Left renal cortex interstitium (tissue), 4 donors: ENCODE data around the gene ATP2C1. TPM values are rescaled to one million over a fixed set of nuclear protein-coding genes. Genes with fewer than 3 reads are reported as not detected.
"Not testable (repeated sequence)": the region's sequence is repeated elsewhere in the genome, so short reads cannot be mapped to it uniquely, and the experiment has no call there.

Experiments
- DNase-seq, 4 donors: peaks; one replicate each; pipeline ENCODE4 v3.0.0-alpha.2; 2013; ENCODE audit warnings: low read depth in 4 of 4, low spot score in 2 of 4, missing footprints in 1 of 4
- polyA plus RNA-seq, 4 donors: library from polyadenylated mRNA; unstranded; fragments of 120-200 nt; gene quantifications; one replicate each; pipeline ENCODE4 v1.2.1, GENCODE V29; 2013; ENCODE audit not compliant: insufficient read length in 4 of 4

ATP2C1 gene, protein sequence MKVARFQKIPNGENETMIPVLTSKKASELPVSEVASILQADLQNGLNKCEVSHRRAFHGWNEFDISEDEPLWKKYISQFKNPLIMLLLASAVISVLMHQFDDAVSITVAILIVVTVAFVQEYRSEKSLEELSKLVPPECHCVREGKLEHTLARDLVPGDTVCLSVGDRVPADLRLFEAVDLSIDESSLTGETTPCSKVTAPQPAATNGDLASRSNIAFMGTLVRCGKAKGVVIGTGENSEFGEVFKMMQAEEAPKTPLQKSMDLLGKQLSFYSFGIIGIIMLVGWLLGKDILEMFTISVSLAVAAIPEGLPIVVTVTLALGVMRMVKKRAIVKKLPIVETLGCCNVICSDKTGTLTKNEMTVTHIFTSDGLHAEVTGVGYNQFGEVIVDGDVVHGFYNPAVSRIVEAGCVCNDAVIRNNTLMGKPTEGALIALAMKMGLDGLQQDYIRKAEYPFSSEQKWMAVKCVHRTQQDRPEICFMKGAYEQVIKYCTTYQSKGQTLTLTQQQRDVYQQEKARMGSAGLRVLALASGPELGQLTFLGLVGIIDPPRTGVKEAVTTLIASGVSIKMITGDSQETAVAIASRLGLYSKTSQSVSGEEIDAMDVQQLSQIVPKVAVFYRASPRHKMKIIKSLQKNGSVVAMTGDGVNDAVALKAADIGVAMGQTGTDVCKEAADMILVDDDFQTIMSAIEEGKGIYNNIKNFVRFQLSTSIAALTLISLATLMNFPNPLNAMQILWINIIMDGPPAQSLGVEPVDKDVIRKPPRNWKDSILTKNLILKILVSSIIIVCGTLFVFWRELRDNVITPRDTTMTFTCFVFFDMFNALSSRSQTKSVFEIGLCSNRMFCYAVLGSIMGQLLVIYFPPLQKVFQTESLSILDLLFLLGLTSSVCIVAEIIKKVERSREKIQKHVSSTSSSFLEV
- polyA plus RNA-seq = 100 to 1,000 TPM; 119 to 152 (median 124) TPM

DNA sequence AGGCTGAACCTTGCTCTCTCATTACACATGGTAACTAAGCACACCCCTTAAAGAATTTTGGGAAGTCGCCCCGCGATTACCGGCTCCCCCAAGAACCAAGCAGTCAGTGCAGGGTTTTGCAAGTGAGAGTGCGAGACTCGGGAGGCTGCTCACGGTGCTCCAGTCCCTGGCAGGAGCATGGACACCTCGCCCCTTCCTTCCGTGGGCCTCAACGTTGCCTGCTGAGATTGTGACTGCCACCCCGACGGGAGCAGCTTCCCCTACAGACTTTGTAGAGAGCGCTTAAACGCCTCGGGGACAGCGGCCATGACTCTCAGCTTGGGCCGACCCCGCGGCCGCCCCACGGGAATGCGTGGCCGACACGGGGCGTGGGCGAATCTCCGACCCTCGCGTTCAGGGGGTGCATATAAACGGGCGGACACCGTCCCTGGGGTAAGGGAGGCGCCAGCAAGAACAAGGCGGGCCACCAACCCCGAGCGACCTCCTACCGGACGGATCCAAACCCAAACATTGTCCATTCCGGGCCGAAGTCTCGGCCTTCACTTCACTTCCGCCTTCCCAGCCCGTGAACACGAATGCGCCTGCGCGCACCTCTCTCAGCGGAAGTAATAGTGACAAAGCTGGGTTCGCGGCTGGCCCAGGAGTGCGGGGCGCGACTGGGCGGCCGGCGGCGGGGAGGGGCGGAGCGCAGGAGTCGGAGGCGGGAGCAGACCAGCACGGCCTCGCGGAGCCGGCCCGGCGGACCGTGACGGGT, at the start of gene ATP2C1:
TSS of gene ATP2C1 (plus strand) at position 709 of the 754 bp plus-strand sequence. CDS start 686 bp downstream, outside the sequence.
- peak; percentile 82 to 93 (median 86) for DNase-seq

DNA sequence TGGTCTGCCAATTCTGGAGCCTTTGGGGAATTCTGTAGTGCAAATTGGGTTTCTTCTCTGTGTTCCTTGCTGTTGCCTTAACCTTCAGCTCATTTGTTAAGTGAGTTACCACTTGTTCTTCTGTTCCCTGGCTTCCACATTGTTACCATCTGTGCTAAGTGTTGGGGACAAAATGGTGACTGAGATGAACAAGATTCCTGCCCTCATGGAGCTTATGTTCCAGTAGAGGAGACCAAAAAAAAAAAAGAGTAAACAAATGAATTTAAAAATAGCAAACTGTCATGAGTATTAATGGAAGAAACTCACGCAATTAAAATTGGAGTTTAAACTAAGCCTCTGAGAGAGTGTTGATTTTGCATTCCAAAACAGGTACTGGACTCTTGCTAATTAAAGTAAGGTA, 49.4 kb upstream of the ATP2C1 start:
- no peak for DNase-seq

DNA sequence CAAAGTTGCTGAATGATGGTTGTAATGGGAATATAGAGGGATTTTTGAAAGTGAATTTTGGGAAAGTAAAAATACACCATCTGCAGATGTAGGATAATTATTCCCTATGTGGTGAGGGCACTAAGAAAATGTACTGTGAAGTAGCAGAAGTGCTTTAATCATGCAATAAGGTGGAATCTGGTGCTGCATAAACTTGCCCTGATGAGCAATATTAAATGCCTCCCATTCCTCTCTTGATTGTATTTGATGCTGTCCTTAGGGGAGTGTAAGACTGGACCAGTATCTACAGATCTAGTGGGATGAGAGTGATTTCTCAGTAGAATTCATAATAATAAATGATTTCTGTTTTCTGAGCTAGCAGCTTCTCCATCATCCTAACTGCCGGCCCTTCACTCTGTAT, 47.7 kb upstream of the ATP2C1 start:
- no peak for DNase-seq

DNA sequence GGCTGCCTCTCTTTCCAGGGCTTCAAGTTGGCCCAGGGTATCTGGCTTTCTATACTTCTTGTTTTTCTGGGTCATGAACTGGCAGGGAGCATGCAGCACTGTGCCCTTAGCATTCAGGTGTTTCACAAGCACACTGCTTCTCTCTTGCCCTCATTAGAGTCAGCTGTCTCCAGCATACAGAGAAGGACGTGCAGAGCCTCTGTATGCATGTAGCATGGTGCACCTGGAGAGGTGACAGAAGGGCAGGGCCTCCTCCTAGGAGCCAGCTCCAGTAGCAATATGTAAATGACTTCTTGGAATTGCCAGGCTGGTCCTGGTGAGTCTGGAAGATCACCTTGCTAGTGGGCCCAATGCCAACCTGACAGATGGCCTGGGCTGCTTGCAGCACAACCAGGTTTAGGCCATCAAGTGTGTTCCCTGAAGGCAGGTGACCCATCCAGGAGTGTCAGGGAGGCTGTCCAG, 44.8 kb upstream of the ATP2C1 start:
- DNase-seq = no peak

DNA sequence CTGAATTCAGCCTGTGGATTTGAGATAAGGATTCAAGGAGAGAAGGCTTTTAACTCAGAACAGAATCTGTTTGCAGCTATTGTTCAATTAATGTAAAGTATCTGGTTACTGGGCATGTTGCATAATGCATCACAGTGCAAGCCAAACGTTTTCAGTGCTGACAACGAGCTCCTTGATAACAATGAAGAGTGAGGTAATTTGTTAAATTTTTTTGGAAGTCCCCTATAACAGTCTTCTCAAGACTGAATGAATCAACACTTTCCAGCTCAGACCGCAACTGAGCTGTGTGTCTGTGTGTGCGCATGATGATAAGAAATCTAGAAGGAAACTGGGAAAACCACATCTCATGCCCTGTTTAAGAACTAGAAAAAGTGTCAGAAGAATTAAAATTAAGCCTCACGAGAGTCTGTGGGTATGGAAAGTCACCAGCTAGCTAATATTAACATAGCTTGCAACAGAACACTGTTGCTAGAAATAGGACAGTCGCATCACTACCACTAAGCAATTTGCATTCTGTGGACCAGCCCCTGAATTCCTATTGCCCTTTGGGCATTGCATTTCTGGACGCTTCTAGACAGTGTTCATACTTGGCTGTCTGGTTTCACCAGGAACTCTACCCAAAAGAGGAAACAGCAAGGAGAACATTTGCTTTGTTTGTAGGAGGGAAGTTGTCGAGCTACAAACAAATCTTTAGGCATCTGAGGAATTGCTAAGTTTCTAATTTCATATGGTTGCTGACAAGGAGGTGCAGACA, 43.7 kb upstream of the ATP2C1 start:
- DNase-seq = no peak

DNA sequence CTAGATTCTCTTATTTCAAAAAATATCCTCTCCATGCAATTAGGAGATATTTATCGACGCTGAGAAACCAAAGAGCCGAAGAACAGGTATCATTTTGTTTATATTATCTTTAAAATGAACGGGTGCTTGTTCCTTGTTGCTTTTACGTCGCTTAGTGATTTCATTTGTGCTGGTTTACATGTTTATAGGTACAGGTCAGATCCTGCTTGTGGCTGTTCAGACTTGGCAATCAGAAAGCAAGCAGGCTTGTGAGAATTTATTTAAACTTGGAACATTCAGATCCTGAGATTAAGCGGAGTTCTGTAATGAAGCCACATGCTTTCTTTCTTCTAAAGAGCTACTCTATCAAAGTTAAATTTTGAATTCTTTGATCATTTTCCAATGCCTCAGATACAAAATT, 43.0 kb upstream of the ATP2C1 start:
- DNase-seq = no peak

DNA sequence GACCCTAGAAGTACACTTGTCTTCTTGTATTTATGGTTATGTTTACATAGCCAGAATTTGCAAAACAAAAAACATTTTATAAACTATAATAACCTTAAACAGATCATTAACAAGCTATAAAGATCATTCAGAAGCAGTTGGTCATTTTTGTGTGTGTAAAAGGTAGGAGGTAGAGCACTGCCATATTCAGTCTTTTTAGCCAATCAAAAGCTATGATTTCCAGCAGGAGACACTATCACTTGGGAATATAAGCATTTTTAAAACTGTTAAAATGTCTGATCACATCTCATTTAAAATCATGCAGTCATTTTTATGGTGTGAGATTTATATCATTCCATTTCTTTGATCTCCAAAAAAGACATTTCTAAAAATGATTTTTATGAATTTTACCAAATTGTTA, 42.6 kb upstream of the ATP2C1 start:
- DNase-seq = no peak

DNA sequence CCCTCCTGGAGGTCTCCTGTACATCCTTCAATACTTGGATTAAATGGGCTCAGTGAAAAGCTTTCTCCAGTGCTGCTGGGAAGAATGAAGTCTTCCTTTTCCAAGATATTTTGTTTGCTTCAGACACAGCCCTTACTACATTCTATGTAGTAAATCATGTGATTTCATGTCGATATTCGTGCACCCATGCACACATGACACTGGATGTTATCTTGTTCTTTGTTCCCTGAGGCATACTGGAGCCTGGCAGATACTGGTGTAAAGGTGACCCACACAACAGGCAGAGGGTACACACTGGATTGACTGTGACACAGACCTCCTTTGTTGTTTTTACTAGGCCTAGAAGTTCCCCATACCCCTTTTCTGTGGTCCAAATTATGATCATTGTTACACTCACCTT, 40.3 kb upstream of the ATP2C1 start:
- no peak for DNase-seq

DNA sequence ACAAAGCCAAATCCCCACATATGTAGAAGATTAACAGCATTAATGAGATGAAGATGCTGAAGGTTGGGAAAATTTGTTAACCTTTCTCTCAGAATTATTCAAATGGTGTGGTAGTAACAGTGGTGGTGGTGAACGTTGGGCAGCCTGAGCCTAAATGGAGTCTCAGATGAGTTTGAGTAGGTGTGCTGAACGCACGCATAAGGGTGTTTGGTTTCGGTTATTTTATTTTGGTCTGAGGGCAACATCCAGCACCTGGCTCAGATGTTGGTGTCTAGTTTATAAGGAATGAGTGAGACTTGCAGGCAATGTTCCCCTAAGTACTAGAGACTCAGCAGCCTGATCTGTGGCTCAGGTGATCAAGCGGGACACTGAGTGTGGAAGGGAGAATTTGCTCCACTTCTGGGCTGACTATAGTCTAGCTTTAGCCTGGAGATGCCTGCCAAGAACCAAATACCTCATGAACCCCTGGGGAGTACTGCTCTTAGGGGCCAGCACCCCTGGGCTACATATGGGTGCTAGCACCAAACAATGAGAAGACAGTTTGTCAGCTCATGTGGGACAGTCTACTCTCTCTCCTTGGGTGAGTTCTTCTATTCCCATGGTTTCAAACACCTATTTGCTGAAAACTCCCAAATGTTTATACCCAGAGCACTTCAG, 39.5 kb upstream of the ATP2C1 start:
- DNase-seq = no peak

DNA sequence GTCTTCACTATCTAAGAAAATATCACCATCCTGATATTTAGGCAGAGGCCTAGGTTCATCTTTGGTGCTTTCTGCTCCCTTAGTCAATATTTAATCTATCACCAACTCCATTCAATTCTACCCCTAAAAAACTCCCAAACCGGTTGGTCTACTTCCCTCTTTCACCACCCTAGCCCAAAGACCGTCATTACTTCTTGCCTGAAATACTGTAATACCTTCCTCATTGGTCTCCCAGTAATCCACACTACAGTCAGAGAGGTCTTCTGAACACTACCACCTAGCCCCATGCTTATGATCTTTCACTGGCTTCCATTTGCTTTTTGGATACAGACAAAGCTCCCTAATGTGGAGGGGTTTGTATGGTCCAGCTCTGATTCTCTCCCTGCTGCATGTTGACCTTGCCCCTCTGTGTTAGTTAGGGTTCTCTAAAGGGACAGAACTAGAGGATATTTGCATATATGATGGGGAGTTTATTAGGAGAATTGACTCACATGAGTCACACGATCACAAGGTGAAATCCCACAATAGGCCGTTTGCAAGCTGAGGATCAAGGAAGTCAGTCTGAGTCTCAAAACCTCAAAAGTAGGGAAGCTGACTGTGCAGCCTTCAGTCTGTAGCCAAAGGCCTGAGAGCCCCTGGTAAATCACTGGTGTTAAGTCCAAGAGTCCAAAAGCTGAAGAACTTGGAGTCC, 36.4 kb upstream of the ATP2C1 start:
- no peak for DNase-seq

DNA sequence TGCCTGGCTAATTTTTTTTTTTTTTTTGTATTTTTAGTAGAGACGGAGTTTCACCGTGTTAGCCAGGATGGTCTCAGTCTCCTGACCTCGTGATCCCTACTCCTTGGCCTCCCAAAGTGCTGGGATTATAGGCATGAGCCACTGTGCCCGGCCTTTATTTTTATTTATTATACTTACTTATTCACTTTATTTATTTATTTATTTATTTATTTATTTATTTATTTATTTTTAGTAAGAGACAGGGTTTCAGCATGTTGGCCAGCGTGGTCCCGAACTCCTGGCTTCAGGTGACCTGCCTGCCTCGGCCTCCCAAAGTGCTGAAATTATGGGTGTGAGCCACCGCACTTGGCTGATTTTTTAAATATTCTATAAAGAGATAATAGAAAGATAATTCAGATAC, 31.8 kb upstream of the ATP2C1 start:
- not testable (repeated sequence) for DNase-seq

DNA sequence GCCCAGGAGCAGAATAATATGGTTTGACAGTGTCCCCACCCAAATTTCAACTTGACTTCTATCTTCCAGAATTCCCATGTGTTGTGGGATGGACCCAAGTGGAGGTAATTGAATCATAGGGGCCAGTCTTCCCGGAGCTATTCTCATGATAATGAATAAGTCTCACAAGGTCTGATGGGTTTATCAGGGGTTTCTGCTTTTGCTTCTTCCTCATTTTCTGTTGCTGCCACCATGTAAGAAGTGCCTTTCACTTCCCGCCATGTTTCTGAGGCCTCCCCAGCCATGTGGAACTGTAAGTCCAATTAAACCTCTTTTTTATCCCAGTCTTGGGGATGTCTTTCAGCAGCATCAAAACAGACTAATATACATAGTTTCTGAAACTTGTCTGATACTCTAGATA, 28.4 kb upstream of the ATP2C1 start:
- no peak for DNase-seq

DNA sequence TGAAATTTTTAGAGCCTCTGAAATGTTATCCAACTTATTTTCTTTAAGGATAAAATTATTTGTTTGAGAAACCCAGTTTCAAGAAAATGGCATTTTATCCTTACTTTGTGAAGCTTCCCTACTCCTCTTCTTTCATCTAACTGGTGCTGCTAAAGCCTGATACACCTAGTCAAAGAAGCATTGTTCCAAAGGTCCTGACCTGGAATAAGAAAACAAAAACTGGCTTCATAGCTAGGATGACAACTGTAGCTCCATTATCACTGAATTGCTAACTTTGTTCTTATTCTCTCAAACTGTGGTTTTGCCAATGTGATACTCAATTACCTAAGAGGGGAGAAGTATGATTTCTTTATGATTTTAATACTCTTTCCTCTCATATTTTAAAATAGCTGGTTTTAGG, 27.6 kb upstream of the ATP2C1 start:
- DNase-seq = no peak

DNA sequence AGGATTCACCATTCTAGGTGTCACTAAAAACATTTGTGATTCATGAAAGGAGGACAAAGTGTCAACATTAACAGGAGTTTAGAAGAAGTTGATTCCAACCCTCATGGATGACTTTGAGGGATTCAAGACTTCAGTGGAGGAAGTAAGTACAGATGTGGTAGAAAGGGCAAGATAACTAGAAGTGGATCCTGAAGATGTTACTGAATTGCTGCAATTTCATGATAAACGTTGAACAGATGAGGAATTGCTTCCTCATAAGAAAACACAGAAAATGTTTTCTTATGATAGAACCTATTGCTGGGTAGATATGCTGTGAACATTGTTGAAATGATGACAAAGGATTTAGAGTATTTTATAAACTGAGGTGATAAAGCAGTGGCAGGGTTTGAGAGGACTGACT, 23.5 kb upstream of the ATP2C1 start:
- no peak for DNase-seq

DNA sequence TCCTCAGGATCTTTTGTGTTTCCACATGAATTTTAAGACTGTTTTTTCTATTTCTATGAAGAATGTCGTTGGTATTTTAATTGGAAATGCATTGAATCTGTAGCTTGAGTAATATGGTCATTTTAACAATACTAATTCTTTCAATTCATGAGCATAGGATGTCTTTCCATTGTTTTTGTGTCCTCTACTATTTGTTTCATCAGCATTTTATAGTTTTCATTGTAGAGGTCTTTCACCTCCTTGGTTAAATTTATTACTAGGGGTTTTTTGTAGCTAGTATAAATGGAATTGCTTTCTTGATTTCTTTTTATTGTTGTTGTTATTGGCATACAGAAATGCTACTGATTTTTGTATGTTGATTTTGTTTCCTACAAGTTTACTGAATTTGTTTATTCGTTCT, 17.3 kb upstream of the ATP2C1 start:
- DNase-seq = no peak

DNA sequence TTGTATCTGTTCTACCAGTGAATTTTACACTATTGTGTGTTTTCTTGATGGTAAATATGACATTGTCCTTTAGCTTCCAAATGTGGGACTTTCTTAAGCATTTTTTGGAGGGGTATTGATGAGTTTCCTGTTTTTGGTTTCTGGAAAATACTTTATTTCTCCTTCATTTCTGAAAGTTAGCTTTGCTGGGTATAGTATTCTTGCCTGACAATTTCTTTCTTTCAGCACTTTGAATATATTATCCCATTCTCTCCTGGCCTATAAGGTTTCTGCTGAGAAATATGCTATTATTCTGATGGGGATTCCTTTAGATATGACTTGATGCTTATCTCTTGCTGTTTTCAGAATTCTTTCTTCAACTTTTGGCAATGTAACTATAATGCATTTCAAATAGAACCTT, 15.4 kb upstream of the ATP2C1 start:
- DNase-seq = no peak

DNA sequence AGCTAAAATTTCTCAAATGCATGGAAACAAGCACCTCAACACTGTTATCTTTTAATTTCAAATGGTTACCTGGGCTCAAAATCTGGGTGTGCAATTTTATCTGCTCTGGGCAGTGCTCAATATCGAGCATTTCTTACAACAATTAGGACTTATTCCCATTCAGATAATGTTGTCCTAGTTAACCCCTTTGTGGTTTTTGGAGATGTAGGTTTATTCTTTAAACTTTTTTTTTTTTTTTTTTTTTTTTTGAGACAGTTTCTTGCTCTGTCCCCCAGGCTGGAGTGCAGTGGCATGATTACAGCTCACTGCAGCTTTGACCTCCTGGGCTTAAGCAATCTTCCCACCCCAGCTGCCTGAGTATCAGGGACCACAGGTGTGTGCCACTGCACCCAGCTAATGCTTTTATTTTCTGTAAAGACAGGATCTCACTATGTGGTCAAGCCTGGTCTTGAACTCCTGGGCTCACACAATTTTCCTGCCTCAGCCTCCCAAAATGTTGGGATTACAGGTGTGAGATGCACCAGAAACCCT, 4.4 kb upstream of the ATP2C1 start:
- no peak for DNase-seq

DNA sequence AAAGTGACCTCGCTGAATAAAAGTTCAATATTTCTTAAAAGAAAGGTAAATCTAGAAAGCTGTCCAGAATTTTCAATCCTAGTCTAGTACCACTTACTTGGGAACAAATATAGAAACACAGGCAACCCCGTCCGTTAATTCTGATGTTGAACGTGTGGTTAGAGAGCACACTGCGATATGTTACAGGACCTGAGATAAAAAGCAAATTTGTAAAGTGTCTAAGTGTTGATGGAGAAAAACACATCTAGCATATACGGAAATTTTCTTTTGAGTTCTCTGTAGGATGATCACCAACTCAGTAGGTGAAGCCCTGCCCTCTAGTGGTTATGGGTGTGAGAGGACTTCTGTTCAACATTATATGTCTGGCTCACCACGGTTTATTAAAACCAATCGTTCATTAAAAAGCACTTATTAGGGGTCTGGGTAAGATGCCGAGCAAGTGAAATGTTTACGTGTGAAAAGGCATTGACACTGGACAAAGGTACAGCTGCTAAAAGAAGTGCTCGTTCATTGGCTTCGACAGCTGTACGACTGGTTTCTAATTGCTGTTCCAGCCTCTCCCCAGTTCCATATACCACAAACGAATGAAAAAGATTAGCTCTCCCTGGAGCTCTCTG, 1.0 kb upstream of the ATP2C1 start:
- DNase-seq = peak; percentile 65 to 90 (median 82)
